Measurements from ENCODE around the gene AHDC1.
A peak's percentile ranks its signal among the peaks of the same experiment; 100 is the strongest.

Gene AHDC1

GRCh38 chr1:27527890-27528817 lies 75.8 kb downstream of the AHDC1 start:
- DNase-seq = peak; percentile 97

- DNase-seq = peak; percentile 97
Measured at GRCh38 chr1:27527223-27527889, 76.6 kb downstream of the AHDC1 start.

- DNase-seq = peak; percentile 30
Measured at GRCh38 chr1:27526569-27527222, 77.2 kb downstream of the AHDC1 start.

- DNase-seq = peak; percentile 48
Measured at GRCh38 chr1:27525296-27526272, 78.4 kb downstream of the AHDC1 start.

GRCh38 chr1:27523337-27524020 lies 80.5 kb downstream of the AHDC1 start:
- no peak for DNase-seq

GRCh38 chr1:27522432-27523336 lies 81.3 kb downstream of the AHDC1 start:
- DNase-seq = peak; percentile 73

- no peak for DNase-seq
Measured at GRCh38 chr1:27521861-27522431, 82.0 kb downstream of the AHDC1 start.

GRCh38 chr1:27521336-27521831 lies 82.6 kb downstream of the AHDC1 start:
- no peak for DNase-seq

GRCh38 chr1:27520651-27521050 lies 83.3 kb downstream of the AHDC1 start:
- no peak for DNase-seq

GRCh38 chr1:27519331-27520258 lies 84.3 kb downstream of the AHDC1 start:
- peak; percentile 51 for DNase-seq

GRCh38 chr1:27518808-27519207 lies 85.1 kb downstream of the AHDC1 start:
- no peak for DNase-seq

- no peak for DNase-seq
Measured at GRCh38 chr1:27517907-27518718, 85.8 kb downstream of the AHDC1 start.

GRCh38 chr1:27517301-27517700 lies 86.6 kb downstream of the AHDC1 start:
- DNase-seq = no peak

GRCh38 chr1:27515626-27516025 lies 88.3 kb downstream of the AHDC1 start:
- no peak for DNase-seq

GRCh38 chr1:27513958-27514357 lies 90.0 kb downstream of the AHDC1 start:
- no peak for DNase-seq

GRCh38 chr1:27513528-27513927 lies 90.4 kb downstream of the AHDC1 start:
- no peak for DNase-seq

GRCh38 chr1:27509127-27510080 lies 94.5 kb downstream of the AHDC1 start:
- DNase-seq = no peak
